HCT116 (cell line): Measurements from ENCODE around the gene BCAP31. TPM values are rescaled to one million over a fixed set of nuclear protein-coding genes. Genes with fewer than 3 reads are reported as not detected.

Experiments used
- ATAC-seq: fragments of 200-7000 bp; cut with Tn5 transposase; 2 replicates; pipeline ENCODE4 v1.9.1; 2020; ENCODE audit warnings: mild to moderate bottlenecking, moderate library complexity
- BruUV-seq: library from RNA; stranded (reverse); fragments of 400-500 nt; replicated peaks from 2 replicates; lab custom pipeline; 2021; lab: Mats Ljungman, UMichigan
- CTCF ChIA-PET: fragments of 300-600 bp; sonication (Branson Sonifier 250); formaldehyde crosslinking; loops from one replicate; lab custom pipeline; 2021; ENCODE audit warnings: antibody characterized with exemption; lab: Charles Lee
- POLR2A ChIA-PET: fragments of 300-600, 350-600 bp; sonication (Branson Sonifier 250); formaldehyde crosslinking; loops from one replicate; lab custom pipeline; 2021; ENCODE audit warnings: antibody characterized with exemption; lab: Charles Lee
- RAD21 ChIA-PET, 2 experiments: fragments of 300-600 bp; sonication (Branson Sonifier 250); formaldehyde crosslinking; loops; one replicate each; lab custom pipeline; 2023; ENCODE audit warnings: low total read pairs in 2 of 2; ENCODE audit not compliant: uncharacterized antibody in 2 of 2, unreplicated experiment in 2 of 2, low non-redundant PET in 1 of 2; lab: Charles Lee
- DNase-seq: peaks from one replicate; pipeline ENCODE4 v3.0.0-alpha.2; 2010; ENCODE audit warnings: low read depth, low spot score
- H2AFZ ChIP-seq: fragments of 200-600 bp; shearing (Covaris generic), sonication (generic); 2 replicates; pipeline ENCODE4 v1.6.1; 2017; ENCODE audit warnings: low read depth, mixed run types, mixed read lengths, antibody characterized with exemption, low read length; ENCODE audit not compliant: poor library complexity, severe bottlenecking
- H3K27ac ChIP-seq: 2 replicates; pipeline ENCODE4 v1.5.1; 2012; ENCODE audit warnings: low read depth, low read length
- H3K27me3 ChIP-seq: fragments of 200-600 bp; sonication (generic); 2 replicates; pipeline ENCODE4 v1.6.1; 2016; ENCODE audit warnings: mixed run types, low read length, mixed read lengths; ENCODE audit not compliant: insufficient read depth
- H3K36me3 ChIP-seq, 2 experiments: fragments of 200-500 bp in 1 of 2; fragments of 200-600 bp in 1 of 2; sonication (Bioruptor generic) in 1 of 2; sonication (generic) in 1 of 2; 2 replicates each; pipeline versions ENCODE4 v1.5.1 to v1.6.1; 2014 to 2016; ENCODE audit warnings: low read length in 2 of 2, inconsistent platforms in 1 of 2, mixed read lengths in 1 of 2, mixed run types in 1 of 2; ENCODE audit not compliant: insufficient read depth in 2 of 2, control insufficient read depth in 1 of 2
- H3K4me1 ChIP-seq, 2 experiments: fragments of 200-600 bp in 1 of 2; sonication (generic) in 1 of 2; 2 replicates each; pipeline versions ENCODE4 v1.5.1 to v1.6.1; 2012 to 2017; ENCODE audit warnings: low read length in 2 of 2, inconsistent platforms in 1 of 2, mild to moderate bottlenecking in 1 of 2, mixed read lengths in 1 of 2, mixed run types in 1 of 2, moderate library complexity in 1 of 2; ENCODE audit not compliant: insufficient read depth in 2 of 2, control insufficient read depth in 1 of 2
- H3K4me2 ChIP-seq: fragments of 200-600 bp; sonication (generic); 2 replicates; pipeline ENCODE4 v1.6.1; 2017; ENCODE audit warnings: mixed run types, low read length, mixed read lengths
- H3K4me3 ChIP-seq, 2 experiments: fragments of 200-600 bp in 1 of 2; sonication (generic) in 1 of 2; replicated peaks in 1 of 2; 2 replicates each; pipeline ENCODE4 v1.5.1; 2011 to 2016; ENCODE audit warnings: low read length in 2 of 2, control low read depth in 1 of 2, low read depth in 1 of 2, mild to moderate bottlenecking in 1 of 2, mixed read lengths in 1 of 2, mixed run types in 1 of 2
- H3K79me2 ChIP-seq: fragments of 200-600 bp; sonication (generic); 2 replicates; pipeline ENCODE4 v1.6.1; 2017; ENCODE audit warnings: mild to moderate bottlenecking, mixed run types, low read length, moderate library complexity, mixed read lengths; ENCODE audit not compliant: insufficient read depth
- H3K9ac ChIP-seq: fragments of 200-600 bp; sonication (generic); 2 replicates; pipeline ENCODE4 v1.6.1; 2016; ENCODE audit warnings: low read length, mixed read lengths
- H3K9me2 ChIP-seq: fragments of 200-600 bp; sonication (generic), shearing (Covaris generic); 2 replicates; pipeline ENCODE4 v1.6.1; 2017; ENCODE audit warnings: mixed run types, mild to moderate bottlenecking, moderate library complexity; ENCODE audit not compliant: insufficient read depth
- H3K9me3 ChIP-seq, 2 experiments: fragments of 200-500 bp in 1 of 2; fragments of 200-600 bp in 1 of 2; sonication (Bioruptor generic) in 1 of 2; sonication (generic) in 1 of 2; 2 replicates each; pipeline ENCODE4 v1.6.1; 2014 to 2017; ENCODE audit warnings: low read length in 2 of 2, mixed read lengths in 2 of 2, inconsistent platforms in 1 of 2, low read depth in 1 of 2, mild to moderate bottlenecking in 1 of 2, mixed run types in 1 of 2, moderate library complexity in 1 of 2; ENCODE audit not compliant: control insufficient read depth in 1 of 2, insufficient read depth in 1 of 2
- H4K20me1 ChIP-seq: fragments of 200-600 bp; sonication (generic), shearing (Covaris generic); 2 replicates; pipeline ENCODE4 v1.6.1; 2017; ENCODE audit warnings: mixed run types, mild to moderate bottlenecking, moderate library complexity; ENCODE audit not compliant: insufficient read depth
- CBX3 ChIP-seq: IDR thresholded peaks from 2 replicates; pipeline ENCODE4 v1.6.1; 2012; ENCODE audit warnings: low read depth
- CEBPB ChIP-seq: IDR thresholded peaks from 2 replicates; pipeline ENCODE4 v1.6.1; 2012; ENCODE audit warnings: low read depth
- EGR1 ChIP-seq: IDR thresholded peaks from 2 replicates; pipeline ENCODE4 v1.6.1; 2012; ENCODE audit warnings: low read depth
- EZH2 ChIP-seq: fragments of 200-600 bp; sonication (generic); IDR thresholded peaks from 2 replicates; pipeline ENCODE4 v1.6.1; 2017; ENCODE audit warnings: antibody characterized with exemption, mixed run types
- EZH2phosphoT487 ChIP-seq: fragments of 200-600 bp; IDR thresholded peaks from 2 replicates; pipeline ENCODE4 v1.6.1; 2018; ENCODE audit warnings: antibody characterized with exemption, borderline replicate concordance
- FOSL1 ChIP-seq: IDR thresholded peaks from 2 replicates; pipeline ENCODE4 v1.6.1; 2012; ENCODE audit warnings: low read depth
- JUND ChIP-seq: IDR thresholded peaks from 2 replicates; pipeline ENCODE4 v1.6.1; 2012
- SIN3A ChIP-seq: IDR thresholded peaks from 2 replicates; pipeline ENCODE4 v1.6.1; 2012; ENCODE audit warnings: low read depth
- SP1 ChIP-seq: IDR thresholded peaks from 2 replicates; pipeline ENCODE4 v1.6.1; 2012; ENCODE audit warnings: low read depth
- YY1 ChIP-seq: IDR thresholded peaks from 2 replicates; pipeline ENCODE4 v1.6.1; 2011; ENCODE audit warnings: low read length, low read depth, moderate library complexity, mild to moderate bottlenecking; ENCODE audit not compliant: insufficient replicate concordance; ENCODE audit errors: extremely low read depth
- ZFX ChIP-seq: fragments of 450-650 bp; IDR thresholded peaks from 2 replicates; pipeline ENCODE4 v1.6.1; 2017
- intact Hi-C: fragments of 100-400 bp; cut with micrococcal nuclease; formaldehyde crosslinking; loops from 2 replicates; pipeline ENCODE4 v1.10.0; 2022
- total RNA-seq: library from RNA; stranded (reverse); gene quantifications from one replicate; pipeline ENCODE4 v1.2.1, GENCODE V29; 2021; ENCODE audit not compliant: unreplicated experiment
- TF ChIP-seq, protein P1 (sequence below): IDR thresholded peaks from 2 replicates; pipeline ENCODE4 v1.6.1; 2012; ENCODE audit warnings: low read depth
- TF ChIP-seq, protein P2 (sequence below): IDR thresholded peaks from 2 replicates; pipeline ENCODE4 v1.6.1; 2012
- TF ChIP-seq, protein P3 (sequence below): IDR thresholded peaks from 2 replicates; pipeline ENCODE4 v1.6.1; 2012
- TF ChIP-seq, protein P4 (sequence below), 3 experiments: fragments of 200-600 bp in 1 of 3; sonication (generic) in 1 of 3; IDR thresholded peaks in 2 of 3; conservative IDR thresholded peaks in 1 of 3; 2 replicates each; pipeline ENCODE4 v1.5.1; 2012 to 2017; ENCODE audit warnings: low read depth in 2 of 3, low read length in 2 of 3, antibody characterized with exemption in 1 of 3, borderline replicate concordance in 1 of 3, control low read depth in 1 of 3, mild to moderate bottlenecking in 1 of 3, mixed read lengths in 1 of 3, mixed run types in 1 of 3, moderate library complexity in 1 of 3; ENCODE audit not compliant: insufficient read depth in 1 of 3
- TF ChIP-seq, protein P5 (sequence below): IDR thresholded peaks from 2 replicates; pipeline ENCODE4 v1.6.1; 2011; ENCODE audit warnings: mild to moderate bottlenecking, low read length, moderate library complexity; ENCODE audit not compliant: insufficient replicate concordance; ENCODE audit errors: extremely low read depth

BCAP31 gene
- total RNA-seq, 1 experiment from 2014 or later: 185 TPM

DNA sequence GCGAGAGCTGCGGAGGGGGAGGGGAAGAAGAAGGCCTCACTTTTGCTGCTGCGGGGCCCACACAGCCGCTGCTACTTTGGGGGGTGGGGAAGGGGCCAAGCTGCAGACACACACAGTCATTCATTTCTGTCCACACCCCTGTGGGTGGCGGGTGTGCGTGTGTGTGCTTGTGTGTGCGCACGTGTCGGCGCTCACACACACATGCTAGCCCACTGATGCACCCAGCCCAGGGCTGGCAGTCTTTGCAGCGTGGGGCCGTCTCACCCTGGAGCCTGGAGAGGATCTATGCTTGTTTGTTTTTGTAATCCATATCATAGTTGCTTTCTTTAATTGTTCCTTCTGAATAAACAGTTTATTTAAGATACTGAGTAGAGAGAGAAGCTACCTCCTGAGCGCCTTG lies 73.2 kb downstream of the BCAP31 start:
- no peak overlapping the region for H3K27ac ChIP-seq
- H4K20me1 ChIP-seq: no peaks in the 10 kb centered on the region
- ChIA-PET POLR2A (no interaction called here), RAD21 (no interaction called here)
- H3K27me3 ChIP-seq: no peaks in the 10 kb centered on the region
- no peak overlapping the region for H3K4me3 ChIP-seq
- no peaks in the 10 kb centered on the region for H3K36me3 ChIP-seq
- TF ChIP-seq, protein P1, sequence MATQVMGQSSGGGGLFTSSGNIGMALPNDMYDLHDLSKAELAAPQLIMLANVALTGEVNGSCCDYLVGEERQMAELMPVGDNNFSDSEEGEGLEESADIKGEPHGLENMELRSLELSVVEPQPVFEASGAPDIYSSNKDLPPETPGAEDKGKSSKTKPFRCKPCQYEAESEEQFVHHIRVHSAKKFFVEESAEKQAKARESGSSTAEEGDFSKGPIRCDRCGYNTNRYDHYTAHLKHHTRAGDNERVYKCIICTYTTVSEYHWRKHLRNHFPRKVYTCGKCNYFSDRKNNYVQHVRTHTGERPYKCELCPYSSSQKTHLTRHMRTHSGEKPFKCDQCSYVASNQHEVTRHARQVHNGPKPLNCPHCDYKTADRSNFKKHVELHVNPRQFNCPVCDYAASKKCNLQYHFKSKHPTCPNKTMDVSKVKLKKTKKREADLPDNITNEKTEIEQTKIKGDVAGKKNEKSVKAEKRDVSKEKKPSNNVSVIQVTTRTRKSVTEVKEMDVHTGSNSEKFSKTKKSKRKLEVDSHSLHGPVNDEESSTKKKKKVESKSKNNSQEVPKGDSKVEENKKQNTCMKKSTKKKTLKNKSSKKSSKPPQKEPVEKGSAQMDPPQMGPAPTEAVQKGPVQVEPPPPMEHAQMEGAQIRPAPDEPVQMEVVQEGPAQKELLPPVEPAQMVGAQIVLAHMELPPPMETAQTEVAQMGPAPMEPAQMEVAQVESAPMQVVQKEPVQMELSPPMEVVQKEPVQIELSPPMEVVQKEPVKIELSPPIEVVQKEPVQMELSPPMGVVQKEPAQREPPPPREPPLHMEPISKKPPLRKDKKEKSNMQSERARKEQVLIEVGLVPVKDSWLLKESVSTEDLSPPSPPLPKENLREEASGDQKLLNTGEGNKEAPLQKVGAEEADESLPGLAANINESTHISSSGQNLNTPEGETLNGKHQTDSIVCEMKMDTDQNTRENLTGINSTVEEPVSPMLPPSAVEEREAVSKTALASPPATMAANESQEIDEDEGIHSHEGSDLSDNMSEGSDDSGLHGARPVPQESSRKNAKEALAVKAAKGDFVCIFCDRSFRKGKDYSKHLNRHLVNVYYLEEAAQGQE: no peak
- TF ChIP-seq, protein P2, sequence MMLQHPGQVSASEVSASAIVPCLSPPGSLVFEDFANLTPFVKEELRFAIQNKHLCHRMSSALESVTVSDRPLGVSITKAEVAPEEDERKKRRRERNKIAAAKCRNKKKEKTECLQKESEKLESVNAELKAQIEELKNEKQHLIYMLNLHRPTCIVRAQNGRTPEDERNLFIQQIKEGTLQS: no peak
- no peak for TF ChIP-seq YY1
- no peak for TF ChIP-seq CBX3
- TF ChIP-seq EZH2: no peak
- no peak for TF ChIP-seq SIN3A
- no peak for TF ChIP-seq SP1
- TF ChIP-seq FOSL1: no peak
- no peak for TF ChIP-seq EZH2phosphoT487
- TF ChIP-seq CEBPB: no peak
- TF ChIP-seq EGR1: no peak
- no peak for TF ChIP-seq ZFX
- TF ChIP-seq, protein P3, sequence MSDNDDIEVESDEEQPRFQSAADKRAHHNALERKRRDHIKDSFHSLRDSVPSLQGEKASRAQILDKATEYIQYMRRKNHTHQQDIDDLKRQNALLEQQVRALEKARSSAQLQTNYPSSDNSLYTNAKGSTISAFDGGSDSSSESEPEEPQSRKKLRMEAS: no peak
- TF ChIP-seq, protein P4, sequence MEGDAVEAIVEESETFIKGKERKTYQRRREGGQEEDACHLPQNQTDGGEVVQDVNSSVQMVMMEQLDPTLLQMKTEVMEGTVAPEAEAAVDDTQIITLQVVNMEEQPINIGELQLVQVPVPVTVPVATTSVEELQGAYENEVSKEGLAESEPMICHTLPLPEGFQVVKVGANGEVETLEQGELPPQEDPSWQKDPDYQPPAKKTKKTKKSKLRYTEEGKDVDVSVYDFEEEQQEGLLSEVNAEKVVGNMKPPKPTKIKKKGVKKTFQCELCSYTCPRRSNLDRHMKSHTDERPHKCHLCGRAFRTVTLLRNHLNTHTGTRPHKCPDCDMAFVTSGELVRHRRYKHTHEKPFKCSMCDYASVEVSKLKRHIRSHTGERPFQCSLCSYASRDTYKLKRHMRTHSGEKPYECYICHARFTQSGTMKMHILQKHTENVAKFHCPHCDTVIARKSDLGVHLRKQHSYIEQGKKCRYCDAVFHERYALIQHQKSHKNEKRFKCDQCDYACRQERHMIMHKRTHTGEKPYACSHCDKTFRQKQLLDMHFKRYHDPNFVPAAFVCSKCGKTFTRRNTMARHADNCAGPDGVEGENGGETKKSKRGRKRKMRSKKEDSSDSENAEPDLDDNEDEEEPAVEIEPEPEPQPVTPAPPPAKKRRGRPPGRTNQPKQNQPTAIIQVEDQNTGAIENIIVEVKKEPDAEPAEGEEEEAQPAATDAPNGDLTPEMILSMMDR (IDR thresholded peaks at IDR 0.05 in 2 of 3, conservative IDR thresholded peaks at IDR 0.05 in 1 of 3; ENCODE audit: borderline replicate concordance in 1 of 3, insufficient read depth in 1 of 3, low read depth in 2 of 3, low read length in 2 of 3): no peak
- TF ChIP-seq JUND: no peak
- TF ChIP-seq, protein P5, sequence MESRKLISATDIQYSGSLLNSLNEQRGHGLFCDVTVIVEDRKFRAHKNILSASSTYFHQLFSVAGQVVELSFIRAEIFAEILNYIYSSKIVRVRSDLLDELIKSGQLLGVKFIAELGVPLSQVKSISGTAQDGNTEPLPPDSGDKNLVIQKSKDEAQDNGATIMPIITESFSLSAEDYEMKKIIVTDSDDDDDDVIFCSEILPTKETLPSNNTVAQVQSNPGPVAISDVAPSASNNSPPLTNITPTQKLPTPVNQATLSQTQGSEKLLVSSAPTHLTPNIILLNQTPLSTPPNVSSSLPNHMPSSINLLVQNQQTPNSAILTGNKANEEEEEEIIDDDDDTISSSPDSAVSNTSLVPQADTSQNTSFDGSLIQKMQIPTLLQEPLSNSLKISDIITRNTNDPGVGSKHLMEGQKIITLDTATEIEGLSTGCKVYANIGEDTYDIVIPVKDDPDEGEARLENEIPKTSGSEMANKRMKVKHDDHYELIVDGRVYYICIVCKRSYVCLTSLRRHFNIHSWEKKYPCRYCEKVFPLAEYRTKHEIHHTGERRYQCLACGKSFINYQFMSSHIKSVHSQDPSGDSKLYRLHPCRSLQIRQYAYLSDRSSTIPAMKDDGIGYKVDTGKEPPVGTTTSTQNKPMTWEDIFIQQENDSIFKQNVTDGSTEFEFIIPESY: no peak
- TF ChIP-seq, all 23 proteins: peak for 0
- H3K9me3 ChIP-seq: no peaks in the 10 kb centered on the region
- no peak for ATAC-seq
- peaks cover 0 to 14% of the 10 kb centered on the region in 2 experiments; a peak in 2 of 4 replicates for H3K4me1 ChIP-seq
- CTCF ChIA-PET: interaction anchor here (1.4 kb wide), 1 partner anchor 10 kb away, joined by 3 read pairs; no protein-coding TSS in a partner anchor
- no peak overlapping the region for H3K4me2 ChIP-seq
- H3K79me2 ChIP-seq: no peaks in the 10 kb centered on the region
- intact Hi-C loops: no loop called here
- no peak overlapping the region for H2AFZ ChIP-seq
- no peaks in the 10 kb centered on the region for H3K9me2 ChIP-seq
- DNase-seq: no peak
- no TSS peak for BruUV-seq
- H3K9ac ChIP-seq: no peak overlapping the region
